ENCODE measurements around the gene DEXI. TPM values are rescaled to one million over a fixed set of nuclear protein-coding genes. Genes with fewer than 3 reads are reported as not detected.

DEXI gene
- total RNA-seq, 1 experiment from 2014 or later, result 28.3 TPM

DNA sequence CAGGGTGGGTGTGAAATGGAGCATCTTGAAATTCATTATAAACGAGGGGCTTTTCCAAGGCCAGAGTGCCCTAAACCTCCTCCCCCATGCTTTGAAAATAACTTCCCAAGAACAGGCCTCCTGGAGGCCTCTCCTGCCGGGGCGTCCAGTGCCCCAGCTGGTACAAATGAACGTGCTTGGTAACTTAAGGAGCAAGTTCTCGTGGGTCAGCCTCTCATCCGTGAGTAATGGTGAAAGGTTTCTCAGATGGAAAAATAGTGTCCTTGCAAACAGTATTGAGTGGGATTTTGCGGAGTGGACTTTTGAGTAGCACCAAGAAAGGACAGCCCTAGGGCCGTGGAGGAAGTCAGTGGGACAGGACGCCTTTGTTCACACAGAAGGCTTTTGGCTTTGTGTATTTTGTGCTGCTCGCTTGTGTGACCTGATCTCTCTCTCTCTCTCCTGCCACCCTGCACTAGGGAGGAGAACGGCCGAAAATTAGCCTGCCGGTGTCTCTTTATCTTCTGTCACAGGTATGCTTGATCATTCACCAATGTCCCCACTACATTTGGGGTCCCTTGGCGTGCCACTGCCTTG, 36.7 kb upstream of the DEXI start:
- no peak overlapping the region for H2BK5ac ChIP-seq (ENCODE audit: insufficient read length, low read length)
- H3K4ac ChIP-seq (ENCODE audit: low read depth, low read length), result no peak overlapping the region
- no peak overlapping the region for H3K4me3 Mint-ChIP-seq
- H2BK15ac ChIP-seq (ENCODE audit: low read depth, low read length), result no peak overlapping the region
- no peak overlapping the region for H3K18ac ChIP-seq (ENCODE audit: insufficient read length, low read depth, low read length)
- no CpG with 5 or more reads among the region's 14 CpGs for WGBS (ENCODE audit: extremely low coverage, insufficient read length, low lambda C conversion rate)
- H2BK12ac ChIP-seq (ENCODE audit: insufficient read length, low read depth, low read length), result no peak overlapping the region
- H3K14ac ChIP-seq (ENCODE audit: insufficient read depth, low read length), result no peak overlapping the region
- H2AK5ac ChIP-seq (ENCODE audit: insufficient read length, low read length), result no peak overlapping the region
- no peaks in the 10 kb centered on the region for H3K79me1 ChIP-seq (ENCODE audit: insufficient read depth, low read depth, low read length, poor library complexity, severe bottlenecking)
- no peaks in the 10 kb centered on the region for H3K79me2 ChIP-seq (ENCODE audit: insufficient read depth, low read length)
- H3K27ac ChIP-seq (ENCODE audit: insufficient read length, low read depth, low read length), result no peak overlapping the region
- no peak overlapping the region for H2BK20ac ChIP-seq (ENCODE audit: low read depth, low read length, poor library complexity, severe bottlenecking)
- no peak overlapping the region for H3K9ac ChIP-seq (ENCODE audit: extremely low read depth, insufficient read length, low read length)
- H3K36me3 Mint-ChIP-seq (ENCODE audit: insufficient read depth in 1 of 3, low read depth in 3 of 3), result peaks cover 0 to 11% (median 0%) of the 10 kb centered on the region in 3 experiments; a peak in 2 of 7 replicates
- H3K23me2 ChIP-seq (ENCODE audit: insufficient read length, low read depth, low read length, poor library complexity, severe bottlenecking), result no peaks in the 10 kb centered on the region
- no peaks in the 10 kb centered on the region for H4K20me1 ChIP-seq (ENCODE audit: control insufficient read depth, insufficient read depth, insufficient read length)
- no peak overlapping the region for H3K4me2 ChIP-seq (ENCODE audit: insufficient read depth, insufficient read length, low read length)
- no peak overlapping the region for H4K5ac ChIP-seq (ENCODE audit: insufficient read length, low read depth, low read length)
- no peaks in the 10 kb centered on the region for H3K9me3 ChIP-seq (ENCODE audit: control insufficient read depth, low read depth, low read length)
- no peak overlapping the region for H2BK120ac ChIP-seq (ENCODE audit: low read depth, low read length, poor library complexity, severe bottlenecking)
- H3K27me3 ChIP-seq (ENCODE audit: insufficient read depth, low read length), result no peaks in the 10 kb centered on the region
- H3K56ac ChIP-seq (ENCODE audit: insufficient read length, low read depth, low read length), result no peak overlapping the region
- H4K91ac ChIP-seq (ENCODE audit: insufficient read length, low read depth, low read length), result no peak overlapping the region
- no peaks in the 10 kb centered on the region for H3K4me1 ChIP-seq (ENCODE audit: insufficient read depth, low read length)
- H2AFZ ChIP-seq (ENCODE audit: low read length), result no peak overlapping the region
- H3K27ac Mint-ChIP-seq, result peak overlapping the region in 2 of 3 experiments; percentile 64 to 65; a peak in 3 of 7 replicates
- DNase-seq, result no peak
- H3K4me1 Mint-ChIP-seq, result peaks cover 9 to 29% of the 10 kb centered on the region in 2 experiments
- H3T11ph ChIP-seq (ENCODE audit: low read length), result no peak overlapping the region
- TF ChIP-seq, protein P1, sequence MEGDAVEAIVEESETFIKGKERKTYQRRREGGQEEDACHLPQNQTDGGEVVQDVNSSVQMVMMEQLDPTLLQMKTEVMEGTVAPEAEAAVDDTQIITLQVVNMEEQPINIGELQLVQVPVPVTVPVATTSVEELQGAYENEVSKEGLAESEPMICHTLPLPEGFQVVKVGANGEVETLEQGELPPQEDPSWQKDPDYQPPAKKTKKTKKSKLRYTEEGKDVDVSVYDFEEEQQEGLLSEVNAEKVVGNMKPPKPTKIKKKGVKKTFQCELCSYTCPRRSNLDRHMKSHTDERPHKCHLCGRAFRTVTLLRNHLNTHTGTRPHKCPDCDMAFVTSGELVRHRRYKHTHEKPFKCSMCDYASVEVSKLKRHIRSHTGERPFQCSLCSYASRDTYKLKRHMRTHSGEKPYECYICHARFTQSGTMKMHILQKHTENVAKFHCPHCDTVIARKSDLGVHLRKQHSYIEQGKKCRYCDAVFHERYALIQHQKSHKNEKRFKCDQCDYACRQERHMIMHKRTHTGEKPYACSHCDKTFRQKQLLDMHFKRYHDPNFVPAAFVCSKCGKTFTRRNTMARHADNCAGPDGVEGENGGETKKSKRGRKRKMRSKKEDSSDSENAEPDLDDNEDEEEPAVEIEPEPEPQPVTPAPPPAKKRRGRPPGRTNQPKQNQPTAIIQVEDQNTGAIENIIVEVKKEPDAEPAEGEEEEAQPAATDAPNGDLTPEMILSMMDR (conservative IDR thresholded peaks at IDR 0.05), result no peak
- no peaks in the 10 kb centered on the region for H3K27me3 Mint-ChIP-seq (ENCODE audit: low read depth)
- H3K9me3 Mint-ChIP-seq, result no peaks in the 10 kb centered on the region
- H4K8ac ChIP-seq (replicated peaks; ENCODE audit: insufficient read length, low read depth, low read length), result no peak overlapping the region
- H3K23ac ChIP-seq (ENCODE audit: insufficient read length, low read depth, low read length), result no peak overlapping the region

All from H9 (cell line).